ENCODE measurements around the gene ZDHHC6. TPM values are rescaled to one million over a fixed set of nuclear protein-coding genes. Genes with fewer than 3 reads are reported as not detected.
A peak's percentile ranks its signal among the peaks of the same experiment; 100 is the strongest.

The ZDHHC6 gene
- total RNA-seq, 1 donor from 2014 or later: 36.4 TPM

- Histone ChIP-seq H3K27me3 (ENCODE audit: low read depth) (no peaks in the 10 kb centered on the region), H3K9me3 (no peaks in the 10 kb centered on the region), H3K27ac (no peak overlapping the region), H3K36me3 (peaks cover 6% of the 10 kb centered on the region), H3K4me3 (no peak overlapping the region), H3K4me1 (no peaks in the 10 kb centered on the region)
- ATAC-seq (no peak), DNase-seq (no peak)
- no peak for TF ChIP-seq CTCF (IDR thresholded peaks at IDR 0.05)
- intact Hi-C loops (cut with DNase I): no loop called here
These were observed 37.7 kb upstream of the ZDHHC6 start for GRCh38 chr10:112484399-112484798.

DNA sequence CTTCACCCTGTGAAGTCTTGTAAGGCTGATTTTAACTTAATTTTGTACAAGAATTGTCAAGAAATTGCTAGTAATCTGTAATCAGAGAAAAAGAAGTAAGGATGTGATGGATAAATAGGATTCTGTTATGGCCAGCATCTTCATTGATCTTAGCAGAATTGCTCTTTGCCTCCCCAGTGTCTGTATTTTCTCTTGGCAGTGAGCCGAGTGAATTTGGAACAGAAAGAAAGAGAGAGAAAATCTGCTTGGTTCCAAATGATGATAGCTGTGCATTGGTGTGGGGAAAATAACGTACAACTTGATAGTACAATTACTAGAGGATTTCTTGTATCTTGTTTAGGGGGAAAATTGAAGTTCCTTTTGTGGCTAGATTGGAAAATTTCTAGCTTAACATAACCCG, 34.9 kb upstream of the ZDHHC6 start:
- no peak overlapping the region for H3K27ac ChIP-seq
- no peak overlapping the region for H3K4me3 ChIP-seq
- no peaks in the 10 kb centered on the region for H3K4me1 ChIP-seq
- TF ChIP-seq CTCF (IDR thresholded peaks at IDR 0.05): no peak
- no peak for ATAC-seq
- H3K36me3 ChIP-seq: peaks cover 6% of the 10 kb centered on the region
- intact Hi-C loops (cut with DNase I): no loop called here
- H3K9me3 ChIP-seq: no peaks in the 10 kb centered on the region
- H3K27me3 ChIP-seq (ENCODE audit: low read depth): no peaks in the 10 kb centered on the region
- DNase-seq: no peak

DNA sequence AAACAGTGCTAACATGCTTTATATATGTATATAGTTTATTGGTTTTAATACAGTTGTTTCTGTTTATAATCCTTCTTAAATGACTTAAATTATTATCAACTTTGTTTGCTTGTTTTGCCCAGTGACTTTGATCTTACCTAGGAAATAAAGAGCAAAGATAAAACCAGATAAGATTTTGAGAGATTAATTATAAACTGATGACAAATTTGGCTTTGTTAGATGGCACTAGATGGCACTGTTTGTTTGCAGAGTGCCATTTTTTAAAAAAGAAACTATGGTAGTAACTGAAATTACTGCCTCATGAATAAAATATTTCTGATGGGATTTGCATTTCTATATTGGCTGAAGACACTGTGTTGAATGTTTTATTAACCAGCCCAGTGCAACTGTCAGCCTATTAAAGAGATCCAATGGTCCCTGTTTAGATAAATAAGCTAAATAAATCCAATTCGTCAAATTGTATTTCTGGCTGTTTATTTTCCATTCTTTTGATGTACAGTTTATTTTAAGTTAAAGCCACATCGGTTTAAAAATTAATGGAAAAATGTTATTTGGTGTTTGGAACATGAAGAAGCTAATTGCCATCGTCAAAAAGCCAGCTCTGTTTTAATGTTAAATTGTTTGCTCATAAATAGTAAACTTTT, 29.0 kb upstream of the ZDHHC6 start:
- intact Hi-C loops (cut with DNase I): no loop called here
- H3K36me3 ChIP-seq: no peaks in the 10 kb centered on the region
- no peak overlapping the region for H3K4me3 ChIP-seq
- no peak overlapping the region for H3K27ac ChIP-seq
- peaks cover 5% of the 10 kb centered on the region for H3K4me1 ChIP-seq
- DNase-seq (no peak), ATAC-seq (no peak)
- H3K27me3 ChIP-seq (ENCODE audit: low read depth): no peaks in the 10 kb centered on the region
- no peaks in the 10 kb centered on the region for H3K9me3 ChIP-seq
- peak; percentile 38 for TF ChIP-seq CTCF (IDR thresholded peaks at IDR 0.05)

DNA sequence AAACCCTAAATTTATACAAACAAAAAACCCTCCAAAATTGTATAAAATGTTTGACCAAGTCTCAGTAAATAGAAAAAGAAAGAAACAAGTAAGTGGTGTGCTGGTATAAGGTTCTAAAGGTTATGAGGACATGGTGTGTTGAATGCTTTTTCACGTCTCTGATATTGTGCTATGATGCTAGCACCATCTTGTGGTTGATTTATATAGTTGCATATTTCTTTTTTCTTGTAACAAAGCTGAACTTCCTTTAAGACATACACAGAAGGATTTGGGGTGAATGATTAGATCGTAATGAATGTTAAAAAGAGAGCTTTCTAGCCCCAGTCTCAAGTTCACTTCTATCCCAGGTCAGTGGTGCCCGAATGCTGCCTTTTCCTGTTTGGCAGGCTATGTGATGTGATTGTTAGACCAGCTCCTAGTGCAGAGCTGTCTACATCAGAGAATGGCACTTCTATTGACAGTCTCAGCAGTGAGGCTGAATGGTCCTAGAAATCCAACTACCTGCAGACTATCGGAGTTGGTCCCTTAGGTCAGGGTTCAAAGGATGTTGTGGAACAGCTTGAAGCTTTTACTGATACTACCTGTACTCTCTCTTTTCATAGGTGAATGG, 25.3 kb upstream of the ZDHHC6 start:
- Histone ChIP-seq H3K4me3 (no peak overlapping the region), H3K27me3 (ENCODE audit: low read depth) (no peaks in the 10 kb centered on the region), H3K4me1 (peaks cover 5% of the 10 kb centered on the region), H3K36me3 (peaks cover 8% of the 10 kb centered on the region), H3K27ac (no peak overlapping the region), H3K9me3 (no peaks in the 10 kb centered on the region)
- peak; percentile 67 for TF ChIP-seq CTCF (IDR thresholded peaks at IDR 0.05)
- DNase-seq: no peak
- intact Hi-C loops (cut with DNase I): no loop called here
- peak; percentile 57 to 64 for ATAC-seq

GRCh38 chr10:112467541-112468075, 20.9 kb upstream of the ZDHHC6 start:
- Histone ChIP-seq H3K36me3 (peaks cover 37% of the 10 kb centered on the region), H3K4me3 (no peak overlapping the region), H3K4me1 (peaks cover 5% of the 10 kb centered on the region), H3K27ac (no peak overlapping the region), H3K9me3 (no peaks in the 10 kb centered on the region), H3K27me3 (ENCODE audit: low read depth) (no peaks in the 10 kb centered on the region)
- ATAC-seq (no peak), DNase-seq (no peak)
- no peak for TF ChIP-seq CTCF (IDR thresholded peaks at IDR 0.05)
- intact Hi-C loops (cut with DNase I): no loop called here
